Measurements from ENCODE around the gene PLCB3. TPM values are rescaled to one million over a fixed set of nuclear protein-coding genes. Genes with fewer than 3 reads are reported as not detected.

The PLCB3 gene
- total RNA-seq, 1 experiment from 2014 or later, result 41.2 TPM

DNA sequence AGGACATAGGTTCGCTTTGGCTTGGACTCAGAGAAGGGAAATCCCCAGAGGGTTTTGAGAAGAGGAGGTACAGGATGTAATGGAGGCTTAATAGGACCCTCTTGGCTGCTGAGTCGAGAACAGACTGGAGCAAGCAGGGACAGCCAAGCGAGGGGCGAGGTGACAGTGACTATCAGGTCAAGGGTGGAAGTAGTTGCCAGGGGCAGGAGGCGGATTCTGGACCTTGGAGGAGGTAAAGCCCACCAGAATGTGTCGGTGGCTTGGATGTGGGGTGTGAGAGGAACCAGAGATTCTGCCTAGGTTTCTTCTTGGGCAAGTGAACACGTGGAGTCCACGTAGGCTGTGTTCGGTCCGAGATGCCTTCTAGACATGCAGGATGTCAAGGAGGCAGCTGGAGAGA lies 61.6 kb downstream of the PLCB3 start:
- no peak for DNase-seq (ENCODE audit: low read depth, low spot score)
- ATAC-seq, result no peak
- Histone ChIP-seq H3K4me1 (ENCODE audit: control insufficient read depth, insufficient read depth, low read length) (peaks cover 16% of the 10 kb centered on the region), H3K4me3 (ENCODE audit: low read depth in 2 of 2, low read length in 2 of 2) (no peak overlapping the region), H3K27ac (ENCODE audit: low read length) (no peak overlapping the region), H3K9me3 (ENCODE audit: control insufficient read depth, insufficient read depth, low read depth, low read length) (no peaks in the 10 kb centered on the region), H3K27me3 (ENCODE audit: control insufficient read depth, insufficient read depth, low read length) (no peaks in the 10 kb centered on the region), H3K36me3 (ENCODE audit: control insufficient read depth, insufficient read depth, low read length) (peaks cover 2% of the 10 kb centered on the region; the same call in 1 of the 2 replicates)
- no peak for TF ChIP-seq SIN3A (IDR thresholded peaks at IDR 0.05; ENCODE audit: borderline replicate concordance, insufficient read depth, low read depth, low read length)
- TF ChIP-seq, protein P1, sequence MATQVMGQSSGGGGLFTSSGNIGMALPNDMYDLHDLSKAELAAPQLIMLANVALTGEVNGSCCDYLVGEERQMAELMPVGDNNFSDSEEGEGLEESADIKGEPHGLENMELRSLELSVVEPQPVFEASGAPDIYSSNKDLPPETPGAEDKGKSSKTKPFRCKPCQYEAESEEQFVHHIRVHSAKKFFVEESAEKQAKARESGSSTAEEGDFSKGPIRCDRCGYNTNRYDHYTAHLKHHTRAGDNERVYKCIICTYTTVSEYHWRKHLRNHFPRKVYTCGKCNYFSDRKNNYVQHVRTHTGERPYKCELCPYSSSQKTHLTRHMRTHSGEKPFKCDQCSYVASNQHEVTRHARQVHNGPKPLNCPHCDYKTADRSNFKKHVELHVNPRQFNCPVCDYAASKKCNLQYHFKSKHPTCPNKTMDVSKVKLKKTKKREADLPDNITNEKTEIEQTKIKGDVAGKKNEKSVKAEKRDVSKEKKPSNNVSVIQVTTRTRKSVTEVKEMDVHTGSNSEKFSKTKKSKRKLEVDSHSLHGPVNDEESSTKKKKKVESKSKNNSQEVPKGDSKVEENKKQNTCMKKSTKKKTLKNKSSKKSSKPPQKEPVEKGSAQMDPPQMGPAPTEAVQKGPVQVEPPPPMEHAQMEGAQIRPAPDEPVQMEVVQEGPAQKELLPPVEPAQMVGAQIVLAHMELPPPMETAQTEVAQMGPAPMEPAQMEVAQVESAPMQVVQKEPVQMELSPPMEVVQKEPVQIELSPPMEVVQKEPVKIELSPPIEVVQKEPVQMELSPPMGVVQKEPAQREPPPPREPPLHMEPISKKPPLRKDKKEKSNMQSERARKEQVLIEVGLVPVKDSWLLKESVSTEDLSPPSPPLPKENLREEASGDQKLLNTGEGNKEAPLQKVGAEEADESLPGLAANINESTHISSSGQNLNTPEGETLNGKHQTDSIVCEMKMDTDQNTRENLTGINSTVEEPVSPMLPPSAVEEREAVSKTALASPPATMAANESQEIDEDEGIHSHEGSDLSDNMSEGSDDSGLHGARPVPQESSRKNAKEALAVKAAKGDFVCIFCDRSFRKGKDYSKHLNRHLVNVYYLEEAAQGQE (IDR thresholded peaks at IDR 0.05; ENCODE audit: insufficient read depth in 1 of 2, low read depth in 2 of 2, low read length in 1 of 2), result no peak
- no peak for TF ChIP-seq CTCF (IDR thresholded peaks at IDR 0.05)
- no peak for TF ChIP-seq POLR2AphosphoS5 (IDR thresholded peaks at IDR 0.05; ENCODE audit: low read depth, low read length)
- TF ChIP-seq TCF7L2 (IDR thresholded peaks at IDR 0.05; ENCODE audit: low read depth, low read length), result no peak
- no TSS peak for BruUV-seq (replicated peaks)
- ChIA-PET POLR2A (no interaction called here), CTCF (interaction anchor here (0.5 to 1.4 kb wide), 4 partner anchors 42 to 296 kb away, joined by 5 to 12 read pairs (median 7); no protein-coding TSS in a partner anchor)
- intact Hi-C loops (cut with micrococcal nuclease; ENCODE audit: unreplicated experiment), result no loop called here
- in situ Hi-C loops (cut with HindIII; ENCODE audit: low pct_unique_long_range_greater_than_20kb, low sequenced_read_pairs), result no loop called here

GRCh38 chr11:64313491-64314145 lies 62.3 kb downstream of the PLCB3 start:
- Histone ChIP-seq H3K36me3 (ENCODE audit: control insufficient read depth, insufficient read depth, low read length) (peaks cover 2% of the 10 kb centered on the region; the same call in 1 of the 2 replicates), H3K27ac (ENCODE audit: low read length) (no peak overlapping the region), H3K27me3 (ENCODE audit: control insufficient read depth, insufficient read depth, low read length) (no peaks in the 10 kb centered on the region), H3K4me1 (ENCODE audit: control insufficient read depth, insufficient read depth, low read length) (peaks cover 16% of the 10 kb centered on the region), H3K4me3 (ENCODE audit: low read depth in 2 of 2, low read length in 2 of 2) (no peak overlapping the region), H3K9me3 (ENCODE audit: control insufficient read depth, insufficient read depth, low read depth, low read length) (no peaks in the 10 kb centered on the region)
- no peak for DNase-seq (ENCODE audit: low read depth, low spot score)
- ATAC-seq, result no peak
- no TSS peak for BruUV-seq (replicated peaks)
- in situ Hi-C loops (cut with HindIII; ENCODE audit: low pct_unique_long_range_greater_than_20kb, low sequenced_read_pairs) (no loop called here), intact Hi-C loops (cut with micrococcal nuclease; ENCODE audit: unreplicated experiment) (no loop called here)
- ChIA-PET POLR2A (interaction anchor here (0.6 kb wide), 1 partner anchor 56 kb away, joined by 7 read pairs; no protein-coding TSS in a partner anchor), CTCF (interaction anchor here (0.5 to 1.4 kb wide), 4 partner anchors 41 to 295 kb away, joined by 5 to 12 read pairs (median 7); no protein-coding TSS in a partner anchor)
- TF ChIP-seq POLR2AphosphoS5 (IDR thresholded peaks at IDR 0.05; ENCODE audit: low read depth, low read length), result no peak
- TF ChIP-seq, protein P1 (IDR thresholded peaks at IDR 0.05; ENCODE audit: insufficient read depth in 1 of 2, low read depth in 2 of 2, low read length in 1 of 2), result no peak
- no peak for TF ChIP-seq SIN3A (IDR thresholded peaks at IDR 0.05; ENCODE audit: borderline replicate concordance, insufficient read depth, low read depth, low read length)
- TF ChIP-seq CTCF (IDR thresholded peaks at IDR 0.05), result no peak
- TF ChIP-seq TCF7L2 (IDR thresholded peaks at IDR 0.05; ENCODE audit: low read depth, low read length), result no peak

All from Panc1 (cell line).